Right kidney (tissue), 9 donors: ENCODE measurements around the gene GSTA5.
"Not testable (repeated sequence)": the region's sequence is repeated elsewhere in the genome, so short reads cannot be mapped to it uniquely, and the experiment has no call there.

ENCODE experiments used
- DNase-seq: peaks from one replicate; pipeline ENCODE4 v3.0.0-alpha.2; 2016
- long read RNA-seq, 8 donors: transcript quantifications; one replicate each; lab custom pipeline, GENCODE V29; 2026

The GSTA5 gene
- long read RNA-seq, donor 1, result 0 reads
- long read RNA-seq, donor 2, result 0 reads
- long read RNA-seq, donor 3, result 0 reads
- long read RNA-seq, donor 4, result 0 reads
- long read RNA-seq, donor 5, result 0 reads
- long read RNA-seq, donor 6, result 0 reads
- long read RNA-seq, donor 7, result 0 reads
- long read RNA-seq, donor 8, result 0 reads

- no peak for DNase-seq
Observed at GRCh38 chr6:52840763-52841585, at the start of gene GSTA5. Gene GSTA5 (minus strand): TSS chr6:52840813.

- DNase-seq, result no peak
Observed at GRCh38 chr6:52890018-52890417, 49.4 kb upstream of the GSTA5 start.

GRCh38 chr6:52887910-52888524 is 47.4 kb upstream of the GSTA5 start:
- DNase-seq, result no peak

- DNase-seq, result peak; percentile 75
Observed at GRCh38 chr6:52881996-52882841, 41.6 kb upstream of the GSTA5 start.

- no peak for DNase-seq
Observed at GRCh38 chr6:52881662-52881995, 41.0 kb upstream of the GSTA5 start.

GRCh38 chr6:52877786-52878185 is 37.2 kb upstream of the GSTA5 start:
- DNase-seq, result no peak

DNA sequence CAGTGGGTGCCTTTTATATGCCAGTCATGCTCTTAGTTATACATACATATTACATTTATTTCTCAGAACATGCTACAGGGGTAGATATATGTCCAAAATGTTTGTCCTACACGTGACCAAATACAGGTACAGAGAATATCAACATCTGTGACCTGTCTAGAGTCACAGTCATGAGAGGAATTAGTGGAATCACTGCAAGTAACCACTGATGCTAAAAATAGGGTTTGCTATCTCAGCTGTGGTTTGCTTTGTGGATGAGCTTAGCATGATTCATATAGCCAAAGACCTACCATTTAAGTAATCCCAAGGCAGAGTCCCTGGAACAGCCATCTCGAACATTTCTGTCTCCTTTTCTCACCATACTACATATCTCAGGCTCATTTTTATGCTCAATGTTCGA is 36.6 kb upstream of the GSTA5 start:
- no peak for DNase-seq

DNA sequence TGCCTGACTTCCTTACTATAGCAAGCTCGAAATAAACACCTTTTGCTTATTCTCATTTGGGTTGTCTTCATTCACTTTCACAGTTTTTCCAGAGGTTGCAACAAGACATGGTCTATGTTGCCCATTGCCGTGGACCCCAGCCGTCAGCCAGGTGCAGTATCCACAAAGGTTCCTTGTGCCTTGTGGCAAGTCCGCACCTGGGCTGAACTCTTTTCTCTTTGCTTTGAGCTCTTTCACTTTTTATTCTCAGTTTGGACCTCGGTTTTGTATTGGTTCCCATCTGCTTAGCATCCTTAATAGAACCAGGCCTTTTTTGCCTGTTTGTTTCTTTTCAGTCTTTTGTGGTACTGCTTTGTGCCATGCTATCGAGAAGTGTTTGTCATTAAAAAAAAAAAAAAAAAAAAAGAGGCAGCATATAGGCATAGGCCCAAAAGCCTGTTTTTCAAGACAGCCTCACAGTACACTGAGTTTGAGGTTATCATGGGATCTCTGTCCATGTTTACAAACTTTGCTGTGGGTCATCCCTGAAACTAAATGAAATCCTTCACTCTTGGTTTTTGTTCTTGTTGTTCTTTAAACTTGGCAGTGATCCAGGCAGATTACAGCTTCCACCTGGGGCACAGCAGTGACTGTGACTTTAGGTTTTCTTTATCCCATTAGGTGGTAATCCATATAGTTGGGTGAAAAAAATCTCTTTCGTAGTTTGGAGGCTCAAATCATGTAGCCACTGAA is 35.6 kb upstream of the GSTA5 start:
- DNase-seq, result no peak

DNA sequence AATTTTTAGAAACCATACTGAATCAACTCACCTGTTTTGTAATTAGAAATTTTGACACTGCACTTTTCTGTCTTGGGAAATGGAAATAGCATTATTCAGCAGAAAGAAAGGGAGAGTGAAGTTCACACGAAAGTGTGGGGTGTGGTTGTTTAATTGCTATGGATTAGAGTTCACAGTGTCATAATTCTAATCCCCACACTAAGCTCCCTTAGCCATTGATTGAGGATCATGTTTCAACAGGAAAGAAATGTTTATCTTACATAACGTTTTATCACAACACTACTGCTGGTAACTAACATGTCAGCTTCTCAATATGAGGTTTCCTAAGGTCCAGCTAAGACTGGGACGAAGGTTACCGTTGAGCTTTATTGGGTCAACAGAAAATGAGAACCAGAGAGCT is 31.4 kb upstream of the GSTA5 start:
- DNase-seq, result no peak

- DNase-seq, result no peak
Observed at GRCh38 chr6:52871621-52872020, 31.0 kb upstream of the GSTA5 start.

- not testable (repeated sequence) for DNase-seq
Observed at GRCh38 chr6:52870335-52871091, 29.9 kb upstream of the GSTA5 start.

DNA sequence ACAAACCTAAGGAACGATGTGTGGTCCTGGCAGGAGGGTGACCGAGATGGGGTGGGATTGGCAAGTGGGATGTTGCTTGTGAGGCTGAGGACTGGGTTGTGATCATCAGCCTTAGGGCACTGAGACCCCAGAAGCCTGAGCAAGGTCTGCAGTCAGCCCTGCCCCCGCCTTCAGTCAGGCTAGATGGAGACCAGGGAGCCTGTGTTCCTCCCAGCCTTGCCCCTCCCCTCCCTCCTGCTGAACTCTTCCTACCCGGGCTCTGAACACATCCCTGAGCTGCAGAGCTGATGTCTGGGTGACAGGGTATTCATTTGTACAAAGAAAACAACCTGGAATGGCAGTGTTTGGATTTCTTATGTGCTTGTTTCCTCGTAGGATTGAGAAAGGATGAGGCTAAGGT is 28.3 kb upstream of the GSTA5 start:
- not testable (repeated sequence) for DNase-seq

- DNase-seq, result no peak
Observed at GRCh38 chr6:52868240-52868639, 27.6 kb upstream of the GSTA5 start.

GRCh38 chr6:52861151-52861550 is 20.5 kb upstream of the GSTA5 start:
- not testable (repeated sequence) for DNase-seq

- DNase-seq, result no peak
Observed at GRCh38 chr6:52858416-52858815, 17.8 kb upstream of the GSTA5 start.

DNA sequence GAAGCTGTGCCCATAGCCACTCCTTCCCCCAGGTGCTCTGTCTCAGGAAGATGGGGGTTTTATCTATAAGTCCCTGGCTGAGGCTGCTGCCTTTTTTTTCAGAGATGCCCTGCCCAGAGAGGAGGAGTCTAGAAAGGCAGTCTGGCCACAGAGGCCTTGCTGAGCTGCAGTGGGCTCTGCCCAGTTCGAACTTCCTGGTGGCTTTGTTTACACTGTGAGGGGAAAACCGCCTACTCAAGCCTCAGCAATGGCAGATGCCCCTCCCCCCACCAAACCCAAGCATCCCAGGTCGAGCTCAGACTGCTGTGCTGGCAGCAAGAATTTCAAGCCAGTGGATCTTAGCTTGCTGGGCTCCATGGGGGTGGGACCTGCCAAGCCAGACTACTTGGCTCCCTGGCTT is 15.5 kb upstream of the GSTA5 start:
- DNase-seq, result peak; percentile 12

GRCh38 chr6:52849137-52849536 is 8.5 kb upstream of the GSTA5 start:
- no peak for DNase-seq

GRCh38 chr6:52846002-52846401 is 5.4 kb upstream of the GSTA5 start:
- no peak for DNase-seq

- DNase-seq, result no peak
Observed at GRCh38 chr6:52843605-52844004, 3.0 kb upstream of the GSTA5 start.

GRCh38 chr6:52839124-52840055 is 1.2 kb downstream of the GSTA5 start:
- peak; percentile 13 for DNase-seq
